ENCODE measurements around the gene TSPAN8. TPM values are rescaled to one million over a fixed set of nuclear protein-coding genes. Genes with fewer than 3 reads are reported as not detected.

The TSPAN8 gene
- total RNA-seq, 3 donors from 2014 or later (not counting 1 experiment from before 2014, with no cell fraction given), result not detected

DNA sequence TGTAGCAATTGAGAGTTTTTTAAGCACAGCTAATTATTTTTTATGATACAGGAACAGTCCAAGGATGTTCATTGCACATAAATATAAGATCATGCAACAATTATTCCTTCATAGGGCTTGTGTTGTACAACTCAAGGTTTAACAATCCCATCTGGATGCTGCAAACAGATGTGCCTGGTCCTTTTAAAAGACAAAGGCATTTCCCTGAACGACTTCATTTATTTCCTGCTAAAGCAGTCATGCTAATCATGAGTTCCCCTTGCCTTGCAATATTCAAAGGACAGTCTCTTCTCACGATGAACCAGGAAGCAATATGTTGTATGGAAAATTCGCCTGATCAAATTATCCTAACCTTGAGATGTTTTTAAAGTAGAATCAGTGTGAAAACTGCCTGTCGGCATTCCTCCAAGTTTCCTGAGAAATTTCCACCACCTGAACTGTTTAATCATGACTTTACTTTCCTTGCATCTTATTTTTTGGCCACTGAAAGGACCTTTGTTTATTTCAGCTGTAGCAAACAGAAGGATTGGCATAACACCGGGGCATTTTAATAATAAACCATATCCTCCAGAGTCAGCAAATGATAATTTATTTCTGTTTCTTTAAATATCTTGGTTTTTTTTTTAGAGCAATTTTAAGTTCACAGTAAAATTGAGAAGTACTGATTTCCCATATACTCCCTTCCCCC lies 33.9 kb upstream of the TSPAN8 start:
- no peaks in the 10 kb centered on the region for H3K27me3 ChIP-seq (ENCODE audit: control insufficient read depth, insufficient read depth, low read length)
- H3K36me3 ChIP-seq (ENCODE audit: control insufficient read depth, insufficient read depth, low read length), result no peaks in the 10 kb centered on the region
- no peak overlapping the region for H3K4me3 Mint-ChIP-seq
- TF ChIP-seq, protein P1, sequence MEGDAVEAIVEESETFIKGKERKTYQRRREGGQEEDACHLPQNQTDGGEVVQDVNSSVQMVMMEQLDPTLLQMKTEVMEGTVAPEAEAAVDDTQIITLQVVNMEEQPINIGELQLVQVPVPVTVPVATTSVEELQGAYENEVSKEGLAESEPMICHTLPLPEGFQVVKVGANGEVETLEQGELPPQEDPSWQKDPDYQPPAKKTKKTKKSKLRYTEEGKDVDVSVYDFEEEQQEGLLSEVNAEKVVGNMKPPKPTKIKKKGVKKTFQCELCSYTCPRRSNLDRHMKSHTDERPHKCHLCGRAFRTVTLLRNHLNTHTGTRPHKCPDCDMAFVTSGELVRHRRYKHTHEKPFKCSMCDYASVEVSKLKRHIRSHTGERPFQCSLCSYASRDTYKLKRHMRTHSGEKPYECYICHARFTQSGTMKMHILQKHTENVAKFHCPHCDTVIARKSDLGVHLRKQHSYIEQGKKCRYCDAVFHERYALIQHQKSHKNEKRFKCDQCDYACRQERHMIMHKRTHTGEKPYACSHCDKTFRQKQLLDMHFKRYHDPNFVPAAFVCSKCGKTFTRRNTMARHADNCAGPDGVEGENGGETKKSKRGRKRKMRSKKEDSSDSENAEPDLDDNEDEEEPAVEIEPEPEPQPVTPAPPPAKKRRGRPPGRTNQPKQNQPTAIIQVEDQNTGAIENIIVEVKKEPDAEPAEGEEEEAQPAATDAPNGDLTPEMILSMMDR (IDR thresholded peaks at IDR 0.05), result no peak
- no peaks in the 10 kb centered on the region for H3K36me3 Mint-ChIP-seq
- no peak overlapping the region for H3K27ac ChIP-seq (ENCODE audit: low read length)
- 64% methylated on average over 4 of the region's 5 CpGs for WGBS (ENCODE audit: insufficient coverage)
- no peak overlapping the region for H3K27ac Mint-ChIP-seq
- H3K4me3 ChIP-seq (ENCODE audit: low read length), result no peak overlapping the region
- H3K9me3 Mint-ChIP-seq, result peaks cover 8 to 12% of the 10 kb centered on the region in 2 donors
- intact Hi-C loops (cut with micrococcal nuclease), result no loop called here
- H3K27me3 Mint-ChIP-seq (ENCODE audit: low read depth in 2 of 2), result no peaks in the 10 kb centered on the region
- no peaks in the 10 kb centered on the region for H3K9me3 ChIP-seq (ENCODE audit: control insufficient read depth, insufficient read depth, low read length)
- no peak for ATAC-seq
- H3K4me1 Mint-ChIP-seq, result no peaks in the 10 kb centered on the region
- DNase-seq, result no peak
- H3K4me1 ChIP-seq (ENCODE audit: control insufficient read depth, insufficient read depth, low read length), result no peaks in the 10 kb centered on the region

- Histone ChIP-seq H3K9me3 (ENCODE audit: control insufficient read depth, insufficient read depth, low read length) (no peaks in the 10 kb centered on the region), H3K4me3 (ENCODE audit: low read length) (no peak overlapping the region), H3K27ac (ENCODE audit: low read length) (no peak overlapping the region), H3K36me3 (ENCODE audit: control insufficient read depth, insufficient read depth, low read length) (no peaks in the 10 kb centered on the region), H3K4me1 (ENCODE audit: control insufficient read depth, insufficient read depth, low read length) (no peaks in the 10 kb centered on the region), H3K27me3 (ENCODE audit: control insufficient read depth, insufficient read depth, low read length) (no peaks in the 10 kb centered on the region)
- WGBS (ENCODE audit: insufficient coverage), result 90% methylated on average over 3 of the region's 4 CpGs
- Mint-ChIP-seq H3K27me3 (ENCODE audit: low read depth in 2 of 2) (no peaks in the 10 kb centered on the region), H3K27ac (no peak overlapping the region), H3K9me3 (peaks cover 8 to 11% of the 10 kb centered on the region in 2 donors), H3K36me3 (no peaks in the 10 kb centered on the region), H3K4me3 (no peak overlapping the region), H3K4me1 (no peaks in the 10 kb centered on the region)
- no peak for DNase-seq
- TF ChIP-seq, protein P1 (IDR thresholded peaks at IDR 0.05), result no peak
- ATAC-seq, result no peak
- intact Hi-C loops (cut with micrococcal nuclease), result no loop called here
Observed at GRCh38 chr12:71190822-71191221, 33.0 kb upstream of the TSPAN8 start.

- H3K4me3 ChIP-seq (ENCODE audit: low read length), result no peak overlapping the region
- no peaks in the 10 kb centered on the region for H3K36me3 ChIP-seq (ENCODE audit: control insufficient read depth, insufficient read depth, low read length)
- ATAC-seq (no peak), DNase-seq (no peak)
- WGBS (ENCODE audit: insufficient coverage), result 81% methylated on average over 3 of the region's 3 CpGs
- Mint-ChIP-seq H3K36me3 (no peaks in the 10 kb centered on the region), H3K9me3 (peaks cover 4 to 14% of the 10 kb centered on the region in 2 donors), H3K4me3 (no peak overlapping the region), H3K4me1 (no peaks in the 10 kb centered on the region), H3K27ac (no peak overlapping the region), H3K27me3 (ENCODE audit: low read depth in 2 of 2) (no peaks in the 10 kb centered on the region)
- no peaks in the 10 kb centered on the region for H3K27me3 ChIP-seq (ENCODE audit: control insufficient read depth, insufficient read depth, low read length)
- H3K4me1 ChIP-seq (ENCODE audit: control insufficient read depth, insufficient read depth, low read length), result no peaks in the 10 kb centered on the region
- TF ChIP-seq, protein P1 (IDR thresholded peaks at IDR 0.05), result no peak
- no peak overlapping the region for H3K27ac ChIP-seq (ENCODE audit: low read length)
- intact Hi-C loops (cut with micrococcal nuclease), result no loop called here
- H3K9me3 ChIP-seq (ENCODE audit: control insufficient read depth, insufficient read depth, low read length), result no peaks in the 10 kb centered on the region
Observed at GRCh38 chr12:71187379-71187778, 29.6 kb upstream of the TSPAN8 start.

Data from natural killer cell (primary cell).